Activated CD4-positive, alpha-beta T cell treated with anti-CD3 and anti-CD28 coated beads, Interleukin-2, amount 50 U/mL, for 1 hour (primary cell): Measurements from ENCODE around the gene DOCK9.
A peak's percentile ranks its signal among the peaks of the same experiment; 100 is the strongest.

Experiments used
- DNase-seq: peaks from one replicate; pipeline ENCODE4 v3.0.0-alpha.2; 2020

Gene DOCK9

DNA sequence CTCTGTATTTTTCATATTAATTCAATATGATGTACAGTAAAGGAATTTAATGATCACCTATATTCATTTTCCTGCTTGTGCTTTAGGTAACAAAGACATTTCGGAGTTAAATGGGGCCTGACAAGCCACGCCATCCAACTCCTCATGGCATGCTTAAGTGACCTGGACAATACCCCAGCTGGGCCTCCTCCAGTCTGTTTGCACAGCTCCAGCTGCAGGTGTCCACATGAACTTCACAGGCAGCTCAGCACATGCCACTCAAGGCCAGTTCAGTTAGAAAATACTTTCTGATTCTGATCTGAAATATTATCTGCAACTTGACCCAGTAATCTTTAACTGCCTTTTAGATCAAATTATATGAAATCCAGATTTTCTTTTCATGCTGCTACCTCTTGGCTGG, 135.8 kb downstream of the DOCK9 start:
- DNase-seq, result no peak

- DNase-seq, result peak; percentile 24
These were observed 137.8 kb downstream of the DOCK9 start for GRCh38 chr13:98839856-98840769.

- no peak for DNase-seq
These were observed 139.1 kb downstream of the DOCK9 start for GRCh38 chr13:98838776-98839175.

GRCh38 chr13:98837896-98838295, 140.0 kb downstream of the DOCK9 start:
- DNase-seq, result no peak

DNA sequence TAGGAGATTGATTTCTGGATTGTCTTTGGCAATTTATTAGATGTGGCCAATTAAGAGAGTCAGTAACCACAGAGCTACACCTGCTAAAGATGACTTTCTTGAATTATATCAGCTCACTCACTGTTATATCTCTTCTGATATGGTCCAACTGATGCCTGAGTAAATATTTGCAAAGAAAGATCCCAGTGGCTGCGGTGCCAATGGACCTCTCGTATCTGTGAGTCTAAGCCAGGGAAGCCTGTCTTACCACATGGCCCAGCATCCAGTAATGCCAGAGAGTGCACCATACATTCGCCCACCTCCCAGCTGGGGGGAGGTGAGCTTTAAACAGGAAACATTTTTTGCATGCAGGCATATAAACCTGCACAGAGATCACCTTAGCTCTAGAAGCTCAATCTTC, 142.7 kb downstream of the DOCK9 start:
- no peak for DNase-seq

DNA sequence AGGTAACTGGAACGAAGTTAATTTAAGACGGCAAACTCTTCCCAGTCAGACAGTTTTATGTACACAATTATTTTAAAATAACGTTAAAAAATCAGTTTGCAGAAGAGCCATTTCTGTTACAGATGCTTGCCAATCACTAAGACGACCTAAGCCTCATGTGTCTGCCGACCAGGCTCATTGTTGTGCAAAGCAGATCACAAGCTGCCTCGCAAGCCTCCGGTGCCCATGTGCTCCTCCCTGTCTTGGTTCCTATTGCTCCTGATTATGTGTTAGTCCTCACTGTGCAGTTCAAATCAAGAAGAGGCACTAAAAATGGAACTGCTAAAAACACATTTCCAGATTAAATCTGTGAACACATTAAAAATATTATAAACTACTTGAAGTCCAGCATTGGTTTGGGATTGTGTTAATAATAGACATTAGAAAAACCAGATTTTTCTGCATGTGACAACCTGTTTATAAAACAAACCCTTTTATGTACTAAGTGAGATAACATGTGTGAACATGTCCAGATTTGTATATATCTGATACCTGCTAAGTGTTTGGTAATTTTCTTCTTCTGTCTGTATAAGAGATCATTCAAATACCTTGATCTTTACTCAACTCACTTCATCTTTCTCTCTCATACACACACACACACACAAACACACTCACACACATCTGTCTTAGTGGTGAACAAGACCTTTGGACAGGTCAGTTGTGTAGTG, 143.5 kb downstream of the DOCK9 start:
- no peak for DNase-seq

DNA sequence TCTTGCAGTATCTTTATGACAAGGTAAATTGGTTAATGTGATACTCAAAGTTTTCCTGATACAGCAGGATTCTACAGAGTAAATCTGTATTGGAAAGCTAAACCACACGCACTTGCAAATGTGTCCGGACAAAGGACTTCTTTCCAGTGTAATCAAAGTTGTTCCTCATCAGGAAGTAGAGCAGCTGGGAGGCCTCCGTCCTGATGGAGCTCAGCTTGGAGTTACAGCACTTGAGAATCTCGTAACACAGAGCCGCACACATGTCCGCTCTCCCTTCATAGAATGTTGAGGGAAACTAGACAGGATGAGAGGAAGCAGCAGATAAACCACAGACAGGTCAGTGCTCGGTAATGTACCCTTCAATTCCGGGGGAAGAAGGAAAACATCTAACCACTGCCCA, 146.6 kb downstream of the DOCK9 start:
- no peak for DNase-seq

DNA sequence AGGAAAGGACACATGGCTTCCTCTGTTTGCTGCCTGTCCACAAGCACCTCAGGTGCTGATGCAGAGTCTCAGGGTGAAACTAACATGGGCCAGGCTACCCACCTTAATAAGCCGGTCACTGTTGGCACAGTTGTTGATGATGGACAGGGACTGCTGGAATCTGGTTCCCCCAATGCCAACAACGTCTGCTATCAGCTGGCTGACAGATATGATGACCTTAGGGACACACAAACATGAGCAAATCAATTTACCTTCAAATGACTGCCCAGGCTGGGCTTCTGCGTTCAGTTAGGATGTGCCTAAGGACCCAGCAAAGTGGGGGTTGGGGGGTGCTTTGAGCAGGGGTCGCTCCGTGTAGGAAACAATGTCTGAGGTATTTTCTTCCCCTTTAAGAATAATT, 148.3 kb downstream of the DOCK9 start:
- no peak for DNase-seq

GRCh38 chr13:98828614-98829013, 149.2 kb downstream of the DOCK9 start:
- no peak for DNase-seq

DNA sequence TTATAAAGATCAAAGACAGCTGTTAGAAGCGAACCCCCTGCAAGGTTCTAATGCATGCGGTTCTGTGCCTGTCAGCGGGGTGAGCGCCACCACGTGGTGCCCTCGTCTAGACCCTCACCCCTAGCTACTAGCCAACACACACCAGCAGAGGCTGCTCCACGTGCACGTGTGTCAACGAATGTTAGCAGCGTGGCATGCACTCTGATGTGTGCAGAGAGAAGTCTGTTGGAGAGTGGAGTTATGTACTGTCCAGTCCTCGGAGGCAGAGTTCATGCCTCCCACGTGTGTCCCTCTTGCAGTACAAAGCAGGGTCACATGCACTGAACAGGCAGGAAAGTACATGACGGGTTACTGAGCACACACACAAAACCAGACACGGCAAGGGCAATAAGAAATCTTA, 150.4 kb downstream of the DOCK9 start:
- DNase-seq, result no peak

- DNase-seq, result no peak
These were observed 151.7 kb downstream of the DOCK9 start for GRCh38 chr13:98826146-98826545.

DNA sequence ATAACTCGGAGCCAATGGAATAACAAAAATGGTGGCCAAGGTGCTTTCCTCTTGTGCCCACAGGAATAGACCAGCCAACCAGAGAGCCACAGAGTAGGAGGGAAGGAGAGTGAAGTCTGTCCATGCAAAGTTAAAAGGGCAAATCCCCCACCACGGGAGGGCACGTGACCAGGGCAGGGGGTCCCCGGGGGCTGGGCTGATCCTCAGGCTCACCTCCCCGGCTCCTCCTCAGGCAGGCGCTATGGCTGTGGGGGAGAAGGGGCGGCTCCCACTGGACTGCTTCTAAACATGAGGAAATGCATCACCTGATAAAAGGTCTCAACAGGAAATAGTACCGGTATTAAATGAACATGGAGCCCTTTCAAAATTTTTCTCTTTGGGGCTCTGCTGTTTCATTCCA, 152.2 kb downstream of the DOCK9 start:
- no peak for DNase-seq

- no peak for DNase-seq
These were observed 153.3 kb downstream of the DOCK9 start for GRCh38 chr13:98824376-98825160.

- DNase-seq, result no peak
These were observed 154.4 kb downstream of the DOCK9 start for GRCh38 chr13:98823442-98823841.

- no peak for DNase-seq
These were observed 155.6 kb downstream of the DOCK9 start for GRCh38 chr13:98822225-98822606.

GRCh38 chr13:98821372-98822224, 156.3 kb downstream of the DOCK9 start:
- DNase-seq, result no peak

- DNase-seq, result no peak
These were observed 157.0 kb downstream of the DOCK9 start for GRCh38 chr13:98820744-98821371.

GRCh38 chr13:98820300-98820699, 157.6 kb downstream of the DOCK9 start:
- no peak for DNase-seq

- DNase-seq, result no peak
These were observed 158.4 kb downstream of the DOCK9 start for GRCh38 chr13:98819382-98820010.

GRCh38 chr13:98816406-98816805, 161.5 kb downstream of the DOCK9 start:
- no peak for DNase-seq

DNA sequence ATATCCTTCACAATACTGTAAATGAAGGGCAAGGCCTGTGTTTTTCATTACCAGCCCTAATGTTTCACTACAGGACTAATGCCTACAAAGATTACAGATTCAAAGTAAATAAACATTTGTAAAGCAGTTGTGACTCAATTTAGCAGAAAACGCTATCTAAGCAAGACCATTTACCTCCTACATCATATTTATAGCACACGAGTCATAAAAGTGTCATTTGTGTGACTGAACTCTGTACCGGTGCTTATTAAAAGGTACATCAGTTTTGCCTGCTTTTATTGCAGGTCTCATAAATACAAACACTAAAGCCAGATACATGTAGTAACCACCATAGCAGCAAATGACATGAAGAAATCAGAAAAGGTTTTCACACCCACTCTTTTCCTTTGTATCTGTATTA, 163.9 kb downstream of the DOCK9 start:
- DNase-seq, result no peak
